H1 (cell line): ENCODE measurements around the gene SLC9C2. TPM values are rescaled to one million over a fixed set of nuclear protein-coding genes. Genes with fewer than 3 reads are reported as not detected.

ENCODE experiments used
- CTCF ChIA-PET: fragments of 300-600 bp; sonication (Branson Sonifier 250); formaldehyde crosslinking; loops from one replicate; lab custom pipeline; 2021; ENCODE audit not compliant: partially characterized antibody; lab: Charles Lee
- POLR2A ChIA-PET: fragments of 300-600 bp; sonication (Branson Sonifier 250); formaldehyde crosslinking; loops from one replicate; lab custom pipeline; 2021; ENCODE audit warnings: inconsistent platforms; ENCODE audit not compliant: partially characterized antibody; lab: Charles Lee
- DNase-seq, 2 experiments: peaks; one replicate each; pipeline versions ENCODE4 v3.0.0 to v3.0.0-alpha.2; 2010 to 2022; ENCODE audit warnings: low spot score in 2 of 2, low read depth in 1 of 2, mixed read lengths in 1 of 2
- FAIRE-seq: peaks from 2 replicates; lab custom pipeline; 2011; peaks lifted over from hg19 to GRCh38; lab: Jason Lieb, UNC
- H2AFZ ChIP-seq: 2 replicates; pipeline ENCODE4 v1.8.1; 2012; ENCODE audit warnings: low read length, inconsistent platforms
- H2AK5ac ChIP-seq: 2 replicates; pipeline ENCODE4 v1.6.1; 2013; ENCODE audit warnings: low read depth, low read length
- H2BK120ac ChIP-seq: replicated peaks from 2 replicates; pipeline ENCODE3; 2013; ENCODE audit warnings: low read depth, low read length, inconsistent platforms
- H2BK12ac ChIP-seq: 2 replicates; pipeline ENCODE4 v1.6.1; 2013; ENCODE audit warnings: low read depth, low read length
- H2BK15ac ChIP-seq: 2 replicates; pipeline ENCODE4 v1.6.1; 2013; ENCODE audit warnings: low read length
- H2BK20ac ChIP-seq: 2 replicates; pipeline ENCODE4 v1.6.1; 2013; ENCODE audit warnings: low read length
- H2BK5ac ChIP-seq: 2 replicates; pipeline ENCODE4 v1.6.1; 2013; ENCODE audit warnings: low read depth, low read length
- H3K14ac ChIP-seq: 2 replicates; pipeline ENCODE4 v1.6.1; 2013; ENCODE audit warnings: inconsistent platforms; ENCODE audit not compliant: insufficient read length
- H3K18ac ChIP-seq: 2 replicates; pipeline ENCODE4 v1.6.1; 2013; ENCODE audit warnings: low read length; ENCODE audit errors: extremely low read depth
- H3K23ac ChIP-seq: 2 replicates; pipeline ENCODE4 v1.6.1; 2013; ENCODE audit warnings: inconsistent platforms; ENCODE audit not compliant: insufficient read length
- H3K23me2 ChIP-seq: 2 replicates; pipeline ENCODE4 v1.6.1; 2013; ENCODE audit warnings: low read depth, low read length
- H3K27ac ChIP-seq: 2 replicates; pipeline ENCODE4 v1.6.1; 2011; ENCODE audit warnings: low read depth, low read length, inconsistent platforms
- H3K27me3 ChIP-seq, 4 experiments: replicated peaks in 1 of 4; 1 replicate in 1 of 4; 2 replicates in 3 of 4; pipeline versions ENCODE4 v1.6.1 to v1.8.1; 2011 to 2013; ENCODE audit warnings: low read length in 3 of 4, mild to moderate bottlenecking in 3 of 4, inconsistent platforms in 2 of 4, mixed read lengths in 2 of 4, moderate library complexity in 1 of 4; ENCODE audit not compliant: control insufficient read depth in 3 of 4, insufficient read depth in 3 of 4; ENCODE audit errors: extremely low read depth in 1 of 4
- H3K36me3 ChIP-seq, 4 experiments: 2 replicates each; pipeline versions ENCODE4 v1.6.1 to v1.8.1; 2011 to 2013; ENCODE audit warnings: mild to moderate bottlenecking in 4 of 4, low read length in 3 of 4, moderate library complexity in 2 of 4, control low read depth in 1 of 4, inconsistent platforms in 1 of 4; ENCODE audit not compliant: insufficient read depth in 4 of 4, control insufficient read depth in 2 of 4
- H3K4ac ChIP-seq: replicated peaks from 2 replicates; pipeline ENCODE3; 2013; ENCODE audit warnings: low read length, low read depth, mixed read lengths, inconsistent platforms; ENCODE audit not compliant: insufficient read length
- H3K4me1 ChIP-seq, 4 experiments: replicated peaks in 1 of 4; 1 replicate in 1 of 4; 2 replicates in 3 of 4; pipeline versions ENCODE4 v1.6.1 to v1.8.1; 2011 to 2013; ENCODE audit warnings: low read length in 3 of 4, inconsistent platforms in 2 of 4, mixed read lengths in 1 of 4; ENCODE audit not compliant: insufficient read depth in 4 of 4, control insufficient read depth in 3 of 4
- H3K4me2 ChIP-seq, 2 experiments: 2 replicates each; pipeline versions ENCODE4 v1.6.1 to v1.8.1; 2011 to 2013; ENCODE audit warnings: low read depth in 2 of 2, low read length in 2 of 2, control low read depth in 1 of 2, inconsistent platforms in 1 of 2, mild to moderate bottlenecking in 1 of 2; ENCODE audit not compliant: insufficient read depth in 1 of 2
- H3K4me3 ChIP-seq, 4 experiments: fragments of 200-600, 300-600 bp in 1 of 4; sonication (generic), shearing (Covaris generic), sonication (Bioruptor Twin) in 1 of 4; 2 replicates each; pipeline versions ENCODE4 v1.5.1 to v1.8.1; 2011 to 2016; ENCODE audit warnings: low read length in 4 of 4, low read depth in 3 of 4, control low read depth in 2 of 4, inconsistent platforms in 2 of 4, mild to moderate bottlenecking in 2 of 4, mixed read lengths in 1 of 4, moderate library complexity in 1 of 4; ENCODE audit not compliant: insufficient read depth in 2 of 4; ENCODE audit errors: extremely low read depth in 1 of 4
- H3K56ac ChIP-seq: replicated peaks from 2 replicates; pipeline ENCODE3; 2013; ENCODE audit warnings: low read depth, mild to moderate bottlenecking, mixed read lengths, low read length, inconsistent platforms; ENCODE audit not compliant: insufficient read length
- H3K79me1 ChIP-seq: 2 replicates; pipeline ENCODE4 v1.6.1; 2013; ENCODE audit warnings: low read depth, low read length, control low read depth
- H3K79me2 ChIP-seq, 2 experiments: 2 replicates each; pipeline versions ENCODE4 v1.6.1 to v1.8.1; 2012 to 2013; ENCODE audit warnings: low read length in 2 of 2, mild to moderate bottlenecking in 2 of 2, inconsistent platforms in 1 of 2; ENCODE audit not compliant: insufficient read depth in 2 of 2, control insufficient read depth in 1 of 2
- H3K9ac ChIP-seq, 4 experiments: replicated peaks in 1 of 4; 1 replicate in 1 of 4; 2 replicates in 3 of 4; pipeline versions ENCODE4 v1.6.1 to v1.8.1; 2011 to 2013; ENCODE audit warnings: low read depth in 3 of 4, low read length in 3 of 4, control low read depth in 2 of 4, mild to moderate bottlenecking in 2 of 4, moderate library complexity in 2 of 4, inconsistent platforms in 1 of 4; ENCODE audit errors: extremely low read depth in 1 of 4
- H3K9me3 ChIP-seq, 2 experiments: 2 replicates each; pipeline versions ENCODE4 v1.6.1 to v1.8.1; 2012 to 2013; ENCODE audit warnings: mild to moderate bottlenecking in 2 of 2, moderate library complexity in 2 of 2, control low read depth in 1 of 2, inconsistent platforms in 1 of 2, low read depth in 1 of 2, low read length in 1 of 2, mixed read lengths in 1 of 2; ENCODE audit not compliant: insufficient read depth in 2 of 2
- H4K20me1 ChIP-seq, 2 experiments: replicated peaks in 1 of 2; 2 replicates each; pipeline versions ENCODE3 to v1.8.1; 2011 to 2013; ENCODE audit warnings: inconsistent platforms in 2 of 2, low read length in 2 of 2, mild to moderate bottlenecking in 1 of 2; ENCODE audit not compliant: insufficient read depth in 2 of 2, control insufficient read depth in 1 of 2
- H4K5ac ChIP-seq: 2 replicates; pipeline ENCODE4 v1.6.1; 2013; ENCODE audit warnings: low read length, low read depth, mixed read lengths, inconsistent platforms; ENCODE audit not compliant: insufficient read length
- H4K8ac ChIP-seq: 2 replicates; pipeline ENCODE4 v1.8.0; 2013; ENCODE audit warnings: mild to moderate bottlenecking, moderate library complexity, low read length, inconsistent platforms; ENCODE audit not compliant: insufficient read depth; ENCODE audit errors: extremely low read depth
- H4K91ac ChIP-seq: replicated peaks from 2 replicates; pipeline ENCODE3; 2013; ENCODE audit warnings: low read length, mixed read lengths, inconsistent platforms; ENCODE audit not compliant: insufficient read length
- BACH1 ChIP-seq: IDR thresholded peaks from 2 replicates; pipeline ENCODE4 v1.6.1; 2012; ENCODE audit warnings: low read length, improper control_type of control experiment
- BCL11A ChIP-seq, 2 experiments: IDR thresholded peaks; one replicate each; pipeline ENCODE4 v1.6.1; 2011; ENCODE audit warnings: low read depth in 2 of 2, low read length in 2 of 2, mild to moderate bottlenecking in 2 of 2
- CBX8 ChIP-seq: fragments of 300-800, 300-1000 bp; sonication (generic); IDR thresholded peaks from 2 replicates; pipeline ENCODE4 v1.7.1; 2016; ENCODE audit warnings: low read depth, low read length, borderline replicate concordance
- CREB1 ChIP-seq: IDR thresholded peaks from 2 replicates; pipeline ENCODE4 v1.6.1; 2012; ENCODE audit warnings: inconsistent platforms
- JUN ChIP-seq: IDR thresholded peaks from 2 replicates; pipeline ENCODE4 v1.6.1; 2011; ENCODE audit warnings: low read depth, mild to moderate bottlenecking, improper control_type of control experiment, low read length
- KDM4A ChIP-seq: IDR thresholded peaks from one replicate; pipeline ENCODE4 v1.7.1; 2012; ENCODE audit warnings: low read depth, mild to moderate bottlenecking, moderate library complexity, low read length, inconsistent platforms; ENCODE audit not compliant: severe bottlenecking
- NRF1 ChIP-seq: IDR thresholded peaks from 2 replicates; pipeline ENCODE4 v1.6.1; 2011; ENCODE audit warnings: mild to moderate bottlenecking, low read depth, low read length, improper control_type of control experiment
- RFX5 ChIP-seq: IDR thresholded peaks from 2 replicates; pipeline ENCODE4 v1.6.1; 2011; ENCODE audit warnings: low read depth, low read length, improper control_type of control experiment, borderline replicate concordance
- SP1 ChIP-seq: IDR thresholded peaks from 2 replicates; pipeline ENCODE4 v1.6.1; 2011; ENCODE audit warnings: low read depth, low read length
- SUZ12 ChIP-seq: fragments of 200-600 bp; sonication (generic); IDR thresholded peaks from 2 replicates; pipeline ENCODE4 v1.6.1; 2012; ENCODE audit warnings: mild to moderate bottlenecking, inconsistent platforms, low read length, moderate library complexity, mixed read lengths
- TBP ChIP-seq: IDR thresholded peaks from 2 replicates; pipeline ENCODE4 v1.6.1; 2011; ENCODE audit warnings: low read depth, low read length, improper control_type of control experiment
- ZNF274 ChIP-seq: IDR thresholded peaks from 2 replicates; pipeline ENCODE4 v1.7.0; 2012; ENCODE audit warnings: low read length, borderline replicate concordance; ENCODE audit errors: extremely low read depth
- WGBS, 2 experiments: shearing (Covaris generic) in 1 of 2; methylation state at CpG; one replicate each; pipeline versions ENCODE4 v1.1.6 to v1.1.7; 2013 to 2015; ENCODE audit warnings: low lambda C conversion rate in 2 of 2, mixed read lengths in 2 of 2, inconsistent platforms in 1 of 2, low coverage in 1 of 2, missing lambda C conversion rate in 1 of 2; ENCODE audit not compliant: insufficient replicate concordance in 2 of 2, insufficient coverage in 1 of 2, insufficient read length in 1 of 2; ENCODE audit errors: extremely low coverage in 1 of 2, missing lambda C conversion rate in 1 of 2; 5-methylcytosine and 5-hydroxymethylcytosine counted together
- polyA plus RNA-seq, 7 experiments: library from polyadenylated mRNA; depleted of rRNA in 3 of 7; stranded (reverse) in 5 of 7; unstranded in 2 of 7; fragments of >200 nt in 5 of 7; fragments of 200-250 nt in 2 of 7; gene quantifications; 1 replicate in 5 of 7; 2 replicates in 1 of 7; 4 replicates in 1 of 7; pipeline versions ENCODE4 v1.2.1 to v1.2.3, GENCODE V29; 2011 to 2013; ENCODE audit warnings: missing spikeins in 2 of 7, mixed read lengths in 2 of 7
- total RNA-seq: library from RNA; stranded (reverse); fragmentation: NEBNext Ultra II Directional; extraction: Animal tissue kit (Norgen Biotek cat#: 25700); gene quantifications from 2 replicates; pipeline ENCODE4 v1.2.1, GENCODE V29; 2021
- TF ChIP-seq, protein P1 (sequence below): IDR thresholded peaks from 2 replicates; pipeline ENCODE4 v1.6.1; 2011; ENCODE audit warnings: low read depth, mild to moderate bottlenecking, low read length; ENCODE audit not compliant: insufficient read depth
- TF ChIP-seq, protein P2 (sequence below): IDR thresholded peaks from 2 replicates; pipeline ENCODE4 v1.6.1; 2012; ENCODE audit warnings: inconsistent platforms

SLC9C2 gene
- total and polyA plus RNA-seq, 2 of the 8 experiments (the other 6 are each of a cell fraction or from before 2014, with no cell fraction given), result not detected

- Histone ChIP-seq H4K91ac (no peak overlapping the region), H3K4me1 (no peaks in the 10 kb centered on the region), H3K79me1 (no peaks in the 10 kb centered on the region), H3K23me2 (no peaks in the 10 kb centered on the region), H3K4ac (no peak overlapping the region), H2BK12ac (no peak overlapping the region), H4K20me1 (no peaks in the 10 kb centered on the region), H3K9me3 (no peaks in the 10 kb centered on the region), H2AFZ (no peak overlapping the region), H3K56ac (no peak overlapping the region), H3K27me3 (no peaks in the 10 kb centered on the region), H3K18ac (no peak overlapping the region), H3K4me2 (no peak overlapping the region), H2BK5ac (no peak overlapping the region), H3K4me3 (no peak overlapping the region), H2BK15ac (no peak overlapping the region), H3K9ac (no peak overlapping the region), H3K36me3 (no peaks in the 10 kb centered on the region), H2AK5ac (no peak overlapping the region), H3K79me2 (no peaks in the 10 kb centered on the region), H3K23ac (no peak overlapping the region), H4K8ac (no peak overlapping the region), H2BK20ac (no peak overlapping the region), H3K14ac (no peak overlapping the region), H2BK120ac (no peak overlapping the region), H4K5ac (no peak overlapping the region), H3K27ac (no peak overlapping the region)
- 88% methylated on average over 3 of the region's 3 CpGs; no CpG with 5 or more reads in 1 of the 2 experiments for WGBS, 2 experiments
- FAIRE-seq, result no peak
- no peak for DNase-seq
- POLR2A ChIA-PET, result interaction anchor here (0.6 to 1.4 kb wide), 2 partner anchors 26 to 61 kb away, joined by 3 read pairs; no protein-coding TSS in a partner anchor
- CTCF ChIA-PET, result interaction anchor here (0.6 to 1.1 kb wide), 4 partner anchors 19 to 1229 kb away, joined by 3 to 4 read pairs (median 3); no protein-coding TSS in a partner anchor
- TF ChIP-seq, protein P1, sequence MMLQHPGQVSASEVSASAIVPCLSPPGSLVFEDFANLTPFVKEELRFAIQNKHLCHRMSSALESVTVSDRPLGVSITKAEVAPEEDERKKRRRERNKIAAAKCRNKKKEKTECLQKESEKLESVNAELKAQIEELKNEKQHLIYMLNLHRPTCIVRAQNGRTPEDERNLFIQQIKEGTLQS, result no peak
- no peak for TF ChIP-seq JUN
- no peak for TF ChIP-seq BCL11A (IDR thresholded peaks at IDR 0.05; ENCODE audit: low read depth in 2 of 2, low read length in 2 of 2)
- TF ChIP-seq CBX8, result no peak
- no peak for TF ChIP-seq SUZ12
- TF ChIP-seq BACH1, result no peak
- TF ChIP-seq SP1, result no peak
- no peak for TF ChIP-seq ZNF274
- TF ChIP-seq, protein P2, sequence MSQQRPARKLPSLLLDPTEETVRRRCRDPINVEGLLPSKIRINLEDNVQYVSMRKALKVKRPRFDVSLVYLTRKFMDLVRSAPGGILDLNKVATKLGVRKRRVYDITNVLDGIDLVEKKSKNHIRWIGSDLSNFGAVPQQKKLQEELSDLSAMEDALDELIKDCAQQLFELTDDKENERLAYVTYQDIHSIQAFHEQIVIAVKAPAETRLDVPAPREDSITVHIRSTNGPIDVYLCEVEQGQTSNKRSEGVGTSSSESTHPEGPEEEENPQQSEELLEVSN, result no peak
- TF ChIP-seq KDM4A, result no peak
- TF ChIP-seq TBP, result no peak
- TF ChIP-seq CREB1, result no peak
- TF ChIP-seq NRF1, result no peak
- TF ChIP-seq RFX5, result no peak
These were observed 22.8 kb downstream of the SLC9C2 start for GRCh38 chr1:173580071-173580470.
